DOHH2 (cell line): Measurements from ENCODE around the gene FLT3LG.
A peak's percentile ranks its signal among the peaks of the same experiment; 100 is the strongest.

Experiments
- H3F3A ChIP-seq: fragments of 200-600 bp; sonication (generic), shearing (Covaris generic); 2 replicates; pipeline ENCODE4 v1.6.0; 2016; ENCODE audit warnings: antibody characterized with exemption, mild to moderate bottlenecking; ENCODE audit not compliant: control insufficient read depth, insufficient read depth
- H3K27ac ChIP-seq: fragments of 200-600 bp; sonication (generic); 2 replicates; pipeline ENCODE4 v1.5.1; 2014; ENCODE audit warnings: low read depth, mild to moderate bottlenecking, low read length, moderate library complexity
- H3K27me3 ChIP-seq: fragments of 200-600 bp; sonication (generic); 2 replicates; pipeline ENCODE4 v1.6.1; 2014; ENCODE audit warnings: mild to moderate bottlenecking, low read length, mixed read lengths; ENCODE audit not compliant: control insufficient read depth
- H3K36me3 ChIP-seq: fragments of 200-600 bp; sonication (generic); 2 replicates; pipeline ENCODE4 v1.6.1; 2014; ENCODE audit warnings: mild to moderate bottlenecking, low read length, moderate library complexity, mixed read lengths; ENCODE audit not compliant: control insufficient read depth
- H3K4me1 ChIP-seq: fragments of 200-600 bp; sonication (generic); 2 replicates; pipeline ENCODE4 v1.6.1; 2014; ENCODE audit warnings: mild to moderate bottlenecking, low read length, mixed read lengths; ENCODE audit not compliant: control insufficient read depth
- H3K4me2 ChIP-seq: fragments of 200-600 bp; sonication (generic); 2 replicates; pipeline ENCODE4 v1.6.0; 2014; ENCODE audit warnings: mild to moderate bottlenecking, low read length, moderate library complexity
- H3K4me3 ChIP-seq: fragments of 200-600 bp; sonication (generic); 2 replicates; pipeline ENCODE4 v1.5.1; 2014; ENCODE audit warnings: mild to moderate bottlenecking, low read length, mixed read lengths
- H3K79me2 ChIP-seq: fragments of 200-600 bp; sonication (generic); 2 replicates; pipeline ENCODE4 v1.6.1; 2014; ENCODE audit warnings: mild to moderate bottlenecking, low read length, mixed read lengths; ENCODE audit not compliant: control insufficient read depth
- H3K9me2 ChIP-seq: fragments of 200-600 bp; sonication (generic); replicated peaks from 2 replicates; pipeline ENCODE4 v1.6.1; 2014; ENCODE audit warnings: mild to moderate bottlenecking, low read length, mixed read lengths; ENCODE audit not compliant: control insufficient read depth
- H3K9me3 ChIP-seq: fragments of 200-600 bp; sonication (generic); 2 replicates; pipeline ENCODE4 v1.6.1; 2014; ENCODE audit warnings: antibody characterized with exemption, low read length, mixed read lengths; ENCODE audit not compliant: control insufficient read depth, insufficient read depth
- H4K20me1 ChIP-seq: fragments of 200-600 bp; sonication (generic); 2 replicates; pipeline ENCODE4 v1.6.0; 2014; ENCODE audit warnings: low read depth, mild to moderate bottlenecking, antibody characterized with exemption, low read length, moderate library complexity; ENCODE audit not compliant: control insufficient read depth, insufficient read depth
- CTCF ChIP-seq: fragments of 200-600 bp; sonication (generic); IDR thresholded peaks from one replicate; pipeline ENCODE4 v1.5.1; 2014; ENCODE audit warnings: antibody characterized with exemption, mild to moderate bottlenecking, low read depth, low read length; ENCODE audit not compliant: poor library complexity, severe bottlenecking
- EZH2phosphoT487 ChIP-seq: fragments of 200-600 bp; sonication (generic); IDR thresholded peaks from 2 replicates; pipeline ENCODE4 v1.6.1; 2017; ENCODE audit warnings: borderline replicate concordance, mild to moderate bottlenecking, antibody characterized with exemption, low read length, moderate library complexity, mixed read lengths

The FLT3LG gene

GRCh38 chr19:49447485-49448431 is 26.3 kb upstream of the FLT3LG start:
- no peak overlapping the region for H3K27ac ChIP-seq
- peaks cover 30% of the 10 kb centered on the region for H3K4me1 ChIP-seq
- no peaks in the 10 kb centered on the region for H3K9me2 ChIP-seq
- peaks cover 35% of the 10 kb centered on the region for H3K79me2 ChIP-seq
- TF ChIP-seq CTCF (no peak), EZH2phosphoT487 (no peak)
- peaks cover 20% of the 10 kb centered on the region for H3F3A ChIP-seq
- no peaks in the 10 kb centered on the region for H3K27me3 ChIP-seq
- H3K36me3 ChIP-seq: peaks cover 45% of the 10 kb centered on the region
- no peak overlapping the region for H3K4me2 ChIP-seq
- no peaks in the 10 kb centered on the region for H3K9me3 ChIP-seq
- H4K20me1 ChIP-seq: no peaks in the 10 kb centered on the region; the same call in 1 of the 2 replicates
- no peak overlapping the region for H3K4me3 ChIP-seq

- Histone ChIP-seq H3K9me3 (no peaks in the 10 kb centered on the region), H3K4me2 (no peak overlapping the region), H3K36me3 (peaks cover 45% of the 10 kb centered on the region), H3K4me3 (no peak overlapping the region), H3K27me3 (no peaks in the 10 kb centered on the region), H3F3A (peaks cover 20% of the 10 kb centered on the region), H3K27ac (no peak overlapping the region), H3K4me1 (peaks cover 26% of the 10 kb centered on the region), H3K79me2 (peaks cover 35% of the 10 kb centered on the region), H3K9me2 (no peaks in the 10 kb centered on the region), H4K20me1 (no peaks in the 10 kb centered on the region; the same call in 1 of the 2 replicates)
- no peak for TF ChIP-seq EZH2phosphoT487
- TF ChIP-seq CTCF: no peak
Observed at GRCh38 chr19:49448432-49448786, 25.6 kb upstream of the FLT3LG start.

- Histone ChIP-seq H3F3A (peaks cover 12% of the 10 kb centered on the region), H3K4me2 (peak overlapping the region; percentile 93), H3K4me1 (peaks cover 27% of the 10 kb centered on the region), H3K79me2 (peaks cover 53% of the 10 kb centered on the region), H3K27ac (peak overlapping the region; percentile 19; the same call in 1 of the 2 replicates), H3K4me3 (peak overlapping the region; percentile 99), H4K20me1 (no peaks in the 10 kb centered on the region; the same call in 1 of the 2 replicates), H3K36me3 (peaks cover 58% of the 10 kb centered on the region), H3K9me2 (no peaks in the 10 kb centered on the region), H3K27me3 (no peaks in the 10 kb centered on the region), H3K9me3 (no peaks in the 10 kb centered on the region)
- TF ChIP-seq CTCF (no peak), EZH2phosphoT487 (no peak)
Observed at GRCh38 chr19:49450405-49450804, 23.6 kb upstream of the FLT3LG start.
